HFF-Myc (cell line): Measurements from ENCODE around the gene ZHX3.

Source experiments
- DNase-seq: peaks from one replicate; pipeline ENCODE4 v3.0.0-alpha.2; 2011; ENCODE audit warnings: low read depth; ENCODE audit errors: extremely low read depth
- H3K4me3 ChIP-seq: replicated peaks from 2 replicates; pipeline ENCODE4 v1.5.1; 2011; ENCODE audit warnings: low read depth, mild to moderate bottlenecking, control low read depth, low read length
- TF ChIP-seq, protein P1 (sequence below): IDR thresholded peaks from 2 replicates; pipeline ENCODE4 v1.5.1; 2012; ENCODE audit warnings: mild to moderate bottlenecking, low read depth, low read length, control low read depth; ENCODE audit errors: missing control alignments

Gene ZHX3

DNA sequence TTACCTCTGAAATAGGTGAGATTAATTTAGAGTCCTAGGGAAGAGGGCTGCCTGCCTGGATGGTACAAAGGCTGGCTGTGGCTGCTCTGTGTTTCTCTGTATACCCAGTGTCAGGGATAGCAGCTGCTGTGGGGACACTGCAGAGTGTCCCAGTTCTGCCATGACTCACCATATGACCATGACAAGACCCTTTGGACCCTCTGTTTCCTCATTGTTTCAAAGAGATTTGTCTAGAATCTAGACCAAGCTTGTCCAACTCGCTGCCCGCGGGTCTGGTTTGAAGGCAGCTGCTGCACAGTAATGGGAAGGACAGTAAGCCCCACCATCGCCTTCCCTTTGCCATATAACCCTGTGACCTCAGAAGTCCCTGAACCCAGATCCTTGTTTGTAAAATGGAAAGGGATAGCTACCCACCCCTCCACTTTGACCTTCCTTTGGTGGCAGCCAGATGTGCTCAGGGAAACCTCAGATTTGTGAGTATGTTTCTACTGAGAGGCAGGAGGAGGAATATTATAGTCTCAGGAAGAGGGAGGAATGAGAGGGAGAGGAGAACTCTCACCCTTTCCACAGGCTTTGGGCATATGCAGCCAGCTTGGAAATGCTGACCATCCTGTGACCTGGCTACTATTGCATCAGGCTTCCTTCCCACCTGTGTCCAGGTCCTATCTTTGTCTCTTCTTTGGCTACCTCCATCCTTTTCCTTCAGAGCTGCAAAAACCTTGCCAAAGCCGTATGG, 166.2 kb downstream of the ZHX3 start:
- no peak for DNase-seq
- TF ChIP-seq, protein P1, sequence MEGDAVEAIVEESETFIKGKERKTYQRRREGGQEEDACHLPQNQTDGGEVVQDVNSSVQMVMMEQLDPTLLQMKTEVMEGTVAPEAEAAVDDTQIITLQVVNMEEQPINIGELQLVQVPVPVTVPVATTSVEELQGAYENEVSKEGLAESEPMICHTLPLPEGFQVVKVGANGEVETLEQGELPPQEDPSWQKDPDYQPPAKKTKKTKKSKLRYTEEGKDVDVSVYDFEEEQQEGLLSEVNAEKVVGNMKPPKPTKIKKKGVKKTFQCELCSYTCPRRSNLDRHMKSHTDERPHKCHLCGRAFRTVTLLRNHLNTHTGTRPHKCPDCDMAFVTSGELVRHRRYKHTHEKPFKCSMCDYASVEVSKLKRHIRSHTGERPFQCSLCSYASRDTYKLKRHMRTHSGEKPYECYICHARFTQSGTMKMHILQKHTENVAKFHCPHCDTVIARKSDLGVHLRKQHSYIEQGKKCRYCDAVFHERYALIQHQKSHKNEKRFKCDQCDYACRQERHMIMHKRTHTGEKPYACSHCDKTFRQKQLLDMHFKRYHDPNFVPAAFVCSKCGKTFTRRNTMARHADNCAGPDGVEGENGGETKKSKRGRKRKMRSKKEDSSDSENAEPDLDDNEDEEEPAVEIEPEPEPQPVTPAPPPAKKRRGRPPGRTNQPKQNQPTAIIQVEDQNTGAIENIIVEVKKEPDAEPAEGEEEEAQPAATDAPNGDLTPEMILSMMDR, result no peak
- H3K4me3 ChIP-seq, result no peak overlapping the region

DNA sequence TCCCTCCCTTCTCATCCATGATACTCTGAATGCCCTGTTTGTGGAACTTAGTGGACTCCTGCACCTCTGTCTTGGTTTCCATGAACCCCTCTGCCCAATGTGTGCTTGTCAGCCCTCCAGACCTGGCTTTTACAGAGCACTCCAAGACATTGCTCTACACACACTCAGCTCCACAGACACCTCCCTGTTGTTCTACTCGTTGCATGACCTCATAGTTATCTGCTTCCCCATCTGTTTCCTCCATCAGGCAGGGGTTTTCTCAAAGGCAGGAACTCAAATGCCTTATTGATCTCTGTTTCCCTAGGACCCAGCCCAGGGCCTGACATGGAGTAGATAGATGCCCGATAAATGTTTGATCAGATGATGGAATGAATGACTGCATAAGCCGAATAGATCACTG, 166.9 kb downstream of the ZHX3 start:
- H3K4me3 ChIP-seq, result no peak overlapping the region
- no peak for DNase-seq
- TF ChIP-seq, protein P1, result no peak

DNA sequence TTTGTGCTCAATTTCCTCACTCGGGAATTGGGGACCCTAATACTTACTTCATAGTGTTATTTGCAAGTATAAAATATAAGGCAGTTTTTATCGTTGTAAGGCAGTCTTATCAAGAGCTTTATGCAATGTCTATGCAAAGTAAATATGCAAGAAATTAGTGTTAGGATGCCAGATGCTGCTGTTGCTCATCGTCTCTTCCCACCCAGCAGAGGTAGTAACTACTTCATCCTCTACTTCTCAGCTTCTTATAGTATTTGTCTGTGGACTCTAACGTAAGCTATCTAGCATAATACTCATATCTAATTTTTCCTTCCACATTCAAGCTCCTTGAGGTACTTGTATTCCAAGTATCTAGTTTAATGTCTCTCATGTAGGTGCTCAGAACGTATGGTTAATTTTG, 168.6 kb downstream of the ZHX3 start:
- TF ChIP-seq, protein P1, result no peak
- no peak for DNase-seq
- no peak overlapping the region for H3K4me3 ChIP-seq

DNA sequence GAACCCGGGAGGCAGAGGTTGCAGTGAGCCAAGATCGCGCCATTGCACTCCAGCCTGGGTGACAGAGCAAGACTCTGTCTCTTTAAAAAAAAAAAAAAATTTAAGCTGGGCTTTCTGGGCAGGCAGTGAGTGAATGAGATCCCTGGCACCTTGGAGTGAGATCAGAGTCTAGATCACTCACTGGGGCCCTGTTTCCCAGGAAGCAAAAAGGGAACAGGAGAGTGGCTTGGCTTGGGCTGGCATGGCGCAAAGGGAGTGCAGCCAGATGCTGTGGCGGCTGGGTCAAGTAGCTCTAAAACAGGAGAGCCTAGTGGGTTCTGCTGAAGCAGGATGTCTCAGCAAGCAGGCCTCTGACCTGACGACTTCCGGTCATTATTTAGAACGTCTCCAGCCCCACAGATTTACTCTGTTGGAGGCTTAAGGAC, 169.8 kb downstream of the ZHX3 start:
- no peak overlapping the region for H3K4me3 ChIP-seq
- TF ChIP-seq, protein P1, result no peak
- DNase-seq, result no peak

DNA sequence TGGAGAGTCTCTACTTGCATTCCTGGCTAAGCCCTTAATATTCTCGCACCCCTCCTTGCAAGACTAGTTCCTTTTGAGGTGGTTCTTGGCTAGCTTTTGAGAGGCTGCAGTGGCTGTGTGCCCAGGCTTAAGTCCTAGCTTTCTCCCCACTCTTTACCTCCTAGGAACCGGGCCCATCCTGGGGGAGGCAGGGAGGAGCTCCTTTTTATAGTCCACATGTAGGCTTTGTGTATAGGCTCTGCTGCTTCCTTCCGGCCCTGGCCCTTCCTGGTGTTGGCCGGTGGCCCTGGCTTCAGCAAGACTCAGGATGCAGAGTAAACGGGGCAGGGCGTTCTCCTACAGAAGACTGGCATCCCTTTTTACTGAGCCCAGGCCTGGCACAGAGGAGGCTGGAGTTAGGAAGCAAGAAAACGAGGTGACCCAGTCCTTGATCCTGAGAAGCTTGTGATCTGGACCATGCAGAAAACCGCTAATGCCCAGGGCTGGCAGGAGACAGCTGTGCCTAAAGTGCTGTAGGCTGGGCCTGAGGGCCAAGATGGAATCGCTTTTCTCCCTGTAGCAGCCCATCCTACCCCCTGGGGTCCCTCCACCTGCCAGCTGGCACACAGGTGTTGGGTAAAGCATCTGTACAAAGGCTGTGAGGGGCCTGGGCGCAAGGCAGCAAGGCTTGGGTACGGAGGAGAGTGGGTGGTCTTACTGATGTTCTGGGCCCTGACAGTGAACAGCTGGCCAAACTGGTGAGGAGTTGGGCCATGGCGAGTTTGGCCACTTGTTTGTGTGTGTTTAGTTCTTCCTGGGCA, 171.5 kb downstream of the ZHX3 start:
- TF ChIP-seq, protein P1, result no peak

DNA sequence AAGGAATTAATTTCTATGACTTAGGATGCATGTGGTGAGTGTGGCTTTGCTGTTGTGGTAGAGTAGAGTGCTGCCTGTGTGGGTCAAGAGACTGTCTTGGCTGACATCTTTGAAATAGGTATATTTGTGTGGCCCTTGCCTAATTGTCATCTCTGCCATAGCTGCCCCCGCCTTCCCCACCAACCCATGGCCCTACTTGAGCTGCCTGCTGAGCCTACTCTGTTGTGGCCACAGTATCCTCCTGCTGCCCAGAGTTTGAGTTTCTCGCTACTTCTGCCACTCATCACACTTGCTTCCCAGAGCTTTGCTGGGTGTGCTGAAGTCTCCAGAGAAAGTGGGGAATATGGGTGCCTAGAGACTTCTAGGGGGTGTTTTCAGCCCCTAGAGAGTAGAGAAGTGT, 172.2 kb downstream of the ZHX3 start:
- TF ChIP-seq, protein P1, result no peak
- DNase-seq, result no peak
- H3K4me3 ChIP-seq, result no peak overlapping the region

More for the DNA sequence above, 171.5 kb downstream of the ZHX3 start:
- no peak for DNase-seq
- H3K4me3 ChIP-seq, result no peak overlapping the region
